DOHH2 (cell line): Measurements from ENCODE around the gene KIF6.

Experiments used
- CTCF ChIP-seq: fragments of 200-600 bp; sonication (generic); IDR thresholded peaks from one replicate; pipeline ENCODE4 v1.5.1; 2014; ENCODE audit warnings: antibody characterized with exemption, mild to moderate bottlenecking, low read depth, low read length; ENCODE audit not compliant: poor library complexity, severe bottlenecking
- EZH2phosphoT487 ChIP-seq: fragments of 200-600 bp; sonication (generic); IDR thresholded peaks from 2 replicates; pipeline ENCODE4 v1.6.1; 2017; ENCODE audit warnings: borderline replicate concordance, mild to moderate bottlenecking, antibody characterized with exemption, low read length, moderate library complexity, mixed read lengths

- TF ChIP-seq CTCF, result no peak
- no peak for TF ChIP-seq EZH2phosphoT487
These were observed 78.3 kb downstream of the KIF6 start for GRCh38 chr6:39646751-39647420.
